ENCODE measurements around the gene TASL. TPM values are rescaled to one million over a fixed set of nuclear protein-coding genes. Genes with fewer than 3 reads are reported as not detected.
"Not testable (repeated sequence)": the region's sequence is repeated elsewhere in the genome, so short reads cannot be mapped to it uniquely, and the experiment has no call there.

The TASL gene
- total RNA-seq, 1 donor from 2014 or later: 27.7 TPM

DNA sequence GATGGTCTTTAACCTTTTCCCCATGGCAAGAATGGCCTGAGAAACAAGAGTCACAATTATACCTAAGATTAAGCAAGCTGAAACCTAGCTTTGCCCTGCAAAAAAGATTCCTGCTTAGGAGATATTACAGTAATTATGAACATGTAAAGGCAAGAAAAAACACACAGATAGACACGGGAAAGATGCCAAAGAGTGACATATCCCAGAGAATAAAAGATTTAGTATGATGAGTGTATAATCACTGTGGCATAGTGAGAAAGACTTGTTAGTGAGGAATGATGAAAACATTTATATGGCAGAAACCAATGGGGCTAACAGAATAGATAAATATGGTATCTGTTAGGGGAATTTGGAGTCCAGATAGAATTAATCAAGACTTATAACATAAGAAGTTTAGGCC, 29.6 kb upstream of the TASL start:
- no peak for ATAC-seq (ENCODE audit: low read depth)
- no peak for DNase-seq
- Mint-ChIP-seq H3K9me3 (no peaks in the 10 kb centered on the region), H3K36me3 (ENCODE audit: low read depth) (no peaks in the 10 kb centered on the region), H3K27me3 (no peaks in the 10 kb centered on the region), H3K4me3 (no peak overlapping the region), H3K27ac (no peak overlapping the region), H3K4me1 (no peaks in the 10 kb centered on the region)
- TF ChIP-seq, protein P1, sequence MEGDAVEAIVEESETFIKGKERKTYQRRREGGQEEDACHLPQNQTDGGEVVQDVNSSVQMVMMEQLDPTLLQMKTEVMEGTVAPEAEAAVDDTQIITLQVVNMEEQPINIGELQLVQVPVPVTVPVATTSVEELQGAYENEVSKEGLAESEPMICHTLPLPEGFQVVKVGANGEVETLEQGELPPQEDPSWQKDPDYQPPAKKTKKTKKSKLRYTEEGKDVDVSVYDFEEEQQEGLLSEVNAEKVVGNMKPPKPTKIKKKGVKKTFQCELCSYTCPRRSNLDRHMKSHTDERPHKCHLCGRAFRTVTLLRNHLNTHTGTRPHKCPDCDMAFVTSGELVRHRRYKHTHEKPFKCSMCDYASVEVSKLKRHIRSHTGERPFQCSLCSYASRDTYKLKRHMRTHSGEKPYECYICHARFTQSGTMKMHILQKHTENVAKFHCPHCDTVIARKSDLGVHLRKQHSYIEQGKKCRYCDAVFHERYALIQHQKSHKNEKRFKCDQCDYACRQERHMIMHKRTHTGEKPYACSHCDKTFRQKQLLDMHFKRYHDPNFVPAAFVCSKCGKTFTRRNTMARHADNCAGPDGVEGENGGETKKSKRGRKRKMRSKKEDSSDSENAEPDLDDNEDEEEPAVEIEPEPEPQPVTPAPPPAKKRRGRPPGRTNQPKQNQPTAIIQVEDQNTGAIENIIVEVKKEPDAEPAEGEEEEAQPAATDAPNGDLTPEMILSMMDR (IDR thresholded peaks at IDR 0.05): no peak
- ChIA-PET POLR2A (no interaction called here), CTCF (no interaction called here)
- intact Hi-C loops (cut with micrococcal nuclease): no loop called here

DNA sequence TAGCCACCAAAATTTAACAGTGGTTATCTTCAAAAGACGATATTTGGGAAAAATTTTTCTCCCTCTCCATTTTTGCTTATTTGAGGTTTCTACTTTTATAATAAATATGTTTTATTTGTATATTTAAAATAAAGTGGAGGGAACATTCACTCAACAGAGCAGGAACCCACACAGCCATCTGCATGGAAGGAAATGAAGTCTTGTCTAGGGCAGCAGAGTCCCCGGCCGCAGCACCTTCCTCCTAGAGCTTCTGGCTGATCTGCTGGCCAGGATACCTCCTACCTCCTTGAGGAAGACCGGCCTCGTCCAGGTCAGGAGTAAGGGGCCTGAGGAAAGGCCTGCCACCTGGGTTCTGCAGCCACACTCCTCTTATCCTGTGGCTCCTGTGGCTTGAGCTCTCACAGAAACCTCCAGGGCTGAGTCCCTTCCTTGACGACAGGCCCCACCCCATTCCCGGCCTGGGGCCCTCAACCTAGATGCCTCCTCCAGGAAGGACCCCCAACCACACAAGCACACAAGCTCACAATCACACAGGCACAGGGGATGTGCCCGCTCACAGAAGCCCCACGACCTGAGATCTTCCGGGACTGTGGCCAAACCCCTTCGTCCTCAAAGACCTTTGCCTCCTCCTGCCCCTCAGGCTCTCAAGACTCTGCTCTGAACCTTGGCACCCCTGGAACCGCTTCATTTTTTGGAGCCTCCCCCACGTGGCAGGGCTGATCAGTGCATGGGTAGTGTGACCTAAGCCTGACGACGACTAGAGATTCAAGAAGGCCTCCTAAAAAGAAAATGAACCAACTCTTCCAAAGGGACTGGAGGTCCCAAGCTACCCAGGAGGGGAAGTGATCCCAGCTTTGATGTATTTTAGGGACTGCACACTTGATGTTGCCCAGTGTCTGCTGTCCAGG, 23.0 kb upstream of the TASL start:
- intact Hi-C loops (cut with micrococcal nuclease); H3K27me3 Mint-ChIP-seq; CTCF ChIA-PET: not testable (repeated sequence)

DNA sequence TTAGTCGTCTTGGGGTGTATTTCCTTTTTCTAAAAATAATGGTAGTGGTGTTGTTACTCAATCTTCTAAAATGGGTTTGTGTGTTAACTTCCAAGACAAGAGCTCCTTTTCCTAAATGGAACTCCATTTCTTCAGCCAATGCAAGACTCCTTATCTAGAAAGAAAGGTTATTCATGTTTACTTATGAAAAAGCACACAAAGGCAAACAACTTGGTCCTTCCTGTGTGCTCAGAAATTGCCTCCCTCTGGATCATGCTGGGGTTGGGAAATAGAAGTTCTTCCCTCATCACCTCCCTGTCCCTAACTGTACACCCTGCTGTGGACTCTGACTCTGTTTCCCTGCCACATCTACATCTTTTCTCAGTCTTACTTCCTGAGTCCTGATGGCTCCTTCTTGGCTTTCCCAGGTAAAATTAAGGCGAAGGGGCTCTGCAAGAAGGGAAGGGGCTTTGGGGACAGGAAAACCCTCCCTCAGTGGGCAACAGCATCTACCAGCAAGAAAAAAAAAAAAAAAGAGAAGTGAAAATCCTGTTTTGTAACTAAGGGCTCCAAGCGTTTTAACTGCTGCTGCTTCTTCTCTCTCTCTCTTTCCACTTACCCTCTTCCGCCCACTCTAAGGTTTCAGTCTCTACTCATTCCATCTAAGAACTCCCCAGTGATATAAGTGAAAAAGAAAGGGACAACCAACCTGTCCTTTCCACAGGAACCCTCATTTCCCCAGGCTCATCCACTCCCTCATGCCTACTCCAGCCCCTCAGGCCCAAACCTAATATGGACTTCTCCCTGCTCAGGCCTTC, 19.8 kb upstream of the TASL start:
- intact Hi-C loops (cut with micrococcal nuclease): loop anchor here (2.0 to 10.0 kb wide), 2 partner anchors 55 to 323 kb away; partner anchors contain the start of gene GK
- ChIA-PET CTCF (interaction anchor here (2.0 kb wide), 1 partner anchor 27 kb away, joined by 7 read pairs; no protein-coding TSS in a partner anchor), POLR2A (no interaction called here)
- peak overlapping the region; percentile 39 for H3K4me3 Mint-ChIP-seq
- peak overlapping the region; percentile 83 for H3K27ac Mint-ChIP-seq
- peak; percentile 62 for ATAC-seq (ENCODE audit: low read depth)
- no peaks in the 10 kb centered on the region for H3K9me3 Mint-ChIP-seq
- H3K27me3 Mint-ChIP-seq: no peaks in the 10 kb centered on the region
- H3K4me1 Mint-ChIP-seq: peaks cover 50% of the 10 kb centered on the region
- DNase-seq: no peak
- no peaks in the 10 kb centered on the region for H3K36me3 Mint-ChIP-seq (ENCODE audit: low read depth)
- TF ChIP-seq, protein P1 (IDR thresholded peaks at IDR 0.05): no peak

More for the DNA sequence above, 23.0 kb upstream of the TASL start:
- not testable (repeated sequence) for H3K9me3 Mint-ChIP-seq; H3K27ac Mint-ChIP-seq; H3K36me3 Mint-ChIP-seq (ENCODE audit: low read depth); H3K4me3 Mint-ChIP-seq; DNase-seq
- POLR2A ChIA-PET: interaction anchor here (0.7 kb wide), 1 partner anchor 92 kb away, joined by 3 read pairs; no protein-coding TSS in a partner anchor
- peak; percentile 36 for ATAC-seq (ENCODE audit: low read depth)
- peaks cover 25% of the 10 kb centered on the region for H3K4me1 Mint-ChIP-seq

DNA sequence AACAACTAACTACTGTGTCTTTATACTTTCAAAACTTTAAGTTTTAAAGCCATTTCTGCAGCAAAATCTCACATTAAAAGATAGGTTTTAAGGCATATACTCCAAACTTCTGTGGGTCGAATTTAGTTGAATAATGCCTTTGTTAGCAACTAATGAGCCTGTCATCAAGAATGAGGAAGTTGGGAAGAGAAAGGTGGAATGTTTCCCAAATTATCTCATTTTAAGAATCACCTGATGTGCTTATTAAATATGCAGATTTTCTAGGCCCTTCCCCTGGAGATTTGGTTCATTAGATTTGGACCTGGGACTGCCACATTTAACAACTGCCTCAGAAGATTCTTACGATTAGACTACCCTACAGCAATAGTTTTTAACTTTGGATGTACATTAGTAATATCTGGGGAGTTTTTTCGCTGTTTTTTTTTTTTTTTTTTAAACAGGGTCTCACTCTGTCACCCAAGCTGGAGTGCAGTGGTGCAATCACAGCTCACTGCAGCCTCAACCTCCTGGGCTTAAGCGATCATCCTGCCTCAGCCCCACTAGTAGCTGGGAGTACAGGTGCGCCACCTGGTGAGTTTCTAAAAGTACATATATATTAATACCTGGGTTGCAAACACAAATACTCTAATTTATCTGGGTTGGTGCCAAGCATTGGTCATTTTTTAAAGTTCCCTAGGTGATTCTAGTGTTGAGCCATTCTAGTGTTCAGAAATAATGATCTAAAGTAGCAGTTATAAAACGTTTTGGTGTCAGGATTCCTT, 16.1 kb upstream of the TASL start:
- Mint-ChIP-seq H3K4me3 (peak overlapping the region; percentile 36), H3K36me3 (ENCODE audit: low read depth) (no peaks in the 10 kb centered on the region), H3K27me3 (no peaks in the 10 kb centered on the region), H3K4me1 (peaks cover 70% of the 10 kb centered on the region), H3K27ac (peak overlapping the region; percentile 84), H3K9me3 (no peaks in the 10 kb centered on the region)
- intact Hi-C loops (cut with micrococcal nuclease): loop anchor here (1.0 to 10.0 kb wide), 4 partner anchors 16 to 319 kb away; partner anchors contain the start of genes TAB3 and TASL
- DNase-seq (no peak), ATAC-seq (ENCODE audit: low read depth) (peak; percentile 49)
- TF ChIP-seq, protein P1 (IDR thresholded peaks at IDR 0.05): no peak
- ChIA-PET POLR2A (interaction anchor here (0.6 to 2.7 kb wide), 9 partner anchors 16 to 997 kb away, joined by 3 to 25 read pairs (median 3); partner anchors contain the start of genes GK and TASL), CTCF (interaction anchor here (1.5 to 3.4 kb wide), 5 partner anchors 16 to 24 kb away, joined by 8 to 34 read pairs (median 12); partner anchors contain the start of gene TASL)

DNA sequence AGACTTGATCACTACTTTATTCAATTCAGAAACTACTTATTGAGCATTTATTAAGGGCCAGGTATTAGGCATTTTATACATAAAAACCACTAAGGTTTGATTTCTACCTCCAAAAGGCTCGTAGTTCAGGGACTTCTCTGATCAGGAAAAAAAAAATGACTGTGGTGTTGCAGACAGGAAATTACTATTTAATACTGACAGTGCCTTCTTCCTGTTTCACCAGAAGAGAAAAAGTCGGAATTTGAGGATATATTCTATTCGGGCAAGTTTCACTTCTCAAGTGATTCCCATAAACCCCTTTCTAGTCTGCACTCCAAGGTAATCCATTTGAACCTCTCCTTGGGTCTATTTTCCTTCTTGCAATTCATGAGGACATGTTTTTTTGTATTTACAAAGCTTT, 15.3 kb upstream of the TASL start:
- Mint-ChIP-seq H3K27me3 (no peaks in the 10 kb centered on the region), H3K36me3 (ENCODE audit: low read depth) (no peaks in the 10 kb centered on the region), H3K9me3 (no peaks in the 10 kb centered on the region), H3K27ac (peak overlapping the region; percentile 84), H3K4me1 (peaks cover 64% of the 10 kb centered on the region), H3K4me3 (peak overlapping the region; percentile 36)
- ChIA-PET CTCF (interaction anchor here (2.3 to 3.4 kb wide), 3 partner anchors 16 to 22 kb away, joined by 8 to 34 read pairs (median 16); partner anchors contain the start of gene TASL), POLR2A (interaction anchor here (1.7 to 2.7 kb wide), 5 partner anchors 15 to 60 kb away, joined by 3 to 25 read pairs (median 10); partner anchors contain the start of genes GK and TASL)
- intact Hi-C loops (cut with micrococcal nuclease): loop anchor here (1.0 to 10.0 kb wide), 3 partner anchors 16 to 318 kb away; partner anchors contain the start of genes TAB3 and TASL
- ATAC-seq (ENCODE audit: low read depth): peak; percentile 31
- DNase-seq: no peak
- TF ChIP-seq, protein P1 (IDR thresholded peaks at IDR 0.05): no peak
